Adrenal gland (tissue), 12 donors: ENCODE data around the gene SINHCAF. TPM values are rescaled to one million over a fixed set of nuclear protein-coding genes. Genes with fewer than 3 reads are reported as not detected.

Source experiments
- DNase-seq, 7 donors: peaks; one replicate each; pipeline ENCODE4 v3.0.0-alpha.2; 2019 to 2020
- H3K27ac ChIP-seq, 5 donors: fragments of 200-600 bp; sonication (generic) in 4 of 5; 1 replicate in 3 of 5; 2 replicates in 2 of 5; pipeline versions ENCODE4 v1.5.1 to v1.8.0; 2016 to 2020; ENCODE audit warnings: mild to moderate bottlenecking in 1 of 5
- H3K27me3 ChIP-seq: fragments of 200-600 bp; 2 replicates; pipeline ENCODE4 v1.8.0; 2021
- H3K36me3 ChIP-seq, 2 donors: fragments of 200-600 bp; replicated peaks in 1 of 2; 1 replicate in 1 of 2; 2 replicates in 1 of 2; pipeline versions ENCODE4 v1.5.1 to v1.8.0; 2018 to 2022
- H3K4me1 ChIP-seq, 2 donors: fragments of 200-600 bp; replicated peaks in 1 of 2; 1 replicate in 1 of 2; 2 replicates in 1 of 2; pipeline versions ENCODE4 v1.5.1 to v1.8.0; 2018 to 2021
- H3K4me3 ChIP-seq, 4 donors: fragments of 200-600 bp; sonication (generic) in 3 of 4; one replicate each; pipeline ENCODE4 v1.5.1; 2016 to 2018
- H3K9me3 ChIP-seq, 3 donors: fragments of 200-600 bp; sonication (generic) in 1 of 3; replicated peaks in 1 of 3; 1 replicate in 2 of 3; 2 replicates in 1 of 3; pipeline versions ENCODE4 v1.5.1 to v1.8.0; 2016 to 2021
- CTCF ChIP-seq, 6 experiments: fragments of 450-650 bp in 4 of 6; fragments of 200-600 bp in 2 of 6; sonication (generic) in 1 of 6; IDR thresholded peaks; 1 replicate in 5 of 6; 2 replicates in 1 of 6; pipeline versions ENCODE4 v1.5.1 to v1.8.0; 2016 to 2021; ENCODE audit warnings: antibody characterized with exemption in 6 of 6, mild to moderate bottlenecking in 2 of 6, moderate library complexity in 1 of 6
- POLR2A ChIP-seq, 2 donors: fragments of 450-650 bp; IDR thresholded peaks; one replicate each; pipeline ENCODE4 v1.6.1; 2017; ENCODE audit warnings: antibody characterized with exemption in 2 of 2, mild to moderate bottlenecking in 2 of 2, moderate library complexity in 1 of 2
- WGBS, 4 donors: extraction: QIAGEN DNeasy Blood & Tissue Kit in 2 of 4; methylation state at CpG; one replicate each; pipeline versions ENCODE4 v1.1.5 to v1.1.7; 2013 to 2017; 5-methylcytosine and 5-hydroxymethylcytosine counted together
- intact Hi-C, 2 donors: fragments of 100-400 bp; cut with DNase I; formaldehyde crosslinking; loops; one replicate each; pipeline versions ENCODE4 v1.14.1 to v1.15.0; 2022 to 2023
- polyA plus RNA-seq, 3 donors: library from polyadenylated mRNA; stranded (reverse); fragments of 200-250 nt in 2 of 3; fragments of 350-450 nt in 1 of 3; fragmentation: Illumina TruSeq in 1 of 3; extraction: RNeasy Lipid Tissue Mini Kit (QIAGEN cat#74804) in 1 of 3; gene quantifications; one replicate each; pipeline ENCODE4 v1.2.3, GENCODE V29; 2013 to 2014
- total RNA-seq, 9 donors: library from RNA; depleted of rRNA in 4 of 9; stranded (reverse); fragments of >200 nt in 4 of 9; fragments of 120-200 nt in 1 of 9; fragmentation: NEBNext Ultra II Directional in 1 of 9; extraction: Animal tissue kit (Norgen Biotek cat#: 25700) in 1 of 9; gene quantifications; one replicate each; pipeline versions ENCODE4 v1.1.0 to v1.2.4, GENCODE V29; 2013 to 2023
- donor health status: healthy with polysubstance abuse.
- donor health status: Bipolar disorder and iron deficiency.
- donor health status: DM: yes; HTN: yes; CAD: no.
- donor health status: DM: no; HTN: no; CAD: no.
- donor health status: DM: no; HTN: no; CAD: no.
- donor health status: DM: yes; HTN: yes; CAD: no.

The SINHCAF gene
- total and polyA plus RNA-seq, 12 donors = 12.5 to 69.4 (median 27.1) TPM

- DNase-seq = no peak
- intact Hi-C loops = no loop called here
- H3K4me1 ChIP-seq = peaks cover 0 to 18% of the 10 kb centered on the region in 2 donors
- 56 to 69% (median 60%) methylated on average over 10 of the region's 10 CpGs for WGBS, 4 donors
- H3K9me3 ChIP-seq = no peaks in the 10 kb centered on the region
- H3K36me3 ChIP-seq = no peaks in the 10 kb centered on the region
- no peak for TF ChIP-seq CTCF (IDR thresholded peaks at IDR 0.05)
- TF ChIP-seq POLR2A (IDR thresholded peaks at IDR 0.05) = no peak
- H3K27ac ChIP-seq = peak overlapping the region in 2 of 5 donors; percentile 1 to 35
- H3K27me3 ChIP-seq = no peaks in the 10 kb centered on the region
- H3K4me3 ChIP-seq = peak overlapping the region in 1 of 4 donors; percentile 38
Measured at GRCh38 chr12:31370531-31371255, 44.7 kb upstream of the SINHCAF start.

- intact Hi-C loops = no loop called here
- H3K9me3 ChIP-seq = no peaks in the 10 kb centered on the region
- H3K27ac ChIP-seq = peak overlapping the region in 2 of 5 donors; percentile 1 to 35
- WGBS, 4 donors = 45 to 59% (median 54%) methylated on average over 19 to 21 of the region's 21 CpGs
- H3K4me1 ChIP-seq = peaks cover 0 to 18% of the 10 kb centered on the region in 2 donors
- TF ChIP-seq POLR2A (IDR thresholded peaks at IDR 0.05) (no peak), CTCF (IDR thresholded peaks at IDR 0.05) (no peak)
- DNase-seq = peak; percentile 22 to 60 (median 43)
- no peaks in the 10 kb centered on the region for H3K27me3 ChIP-seq
- H3K4me3 ChIP-seq = peak overlapping the region in 1 of 4 donors; percentile 38
- no peaks in the 10 kb centered on the region for H3K36me3 ChIP-seq
Measured at GRCh38 chr12:31369712-31370521, 44.0 kb upstream of the SINHCAF start.

- Histone ChIP-seq H3K27ac (no peak overlapping the region), H3K4me1 (peaks cover 0 to 18% of the 10 kb centered on the region in 2 donors), H3K27me3 (no peaks in the 10 kb centered on the region), H3K4me3 (no peak overlapping the region), H3K9me3 (no peaks in the 10 kb centered on the region), H3K36me3 (no peaks in the 10 kb centered on the region)
- WGBS, 4 donors = 55 to 58% (median 56%) methylated on average over 8 of the region's 8 CpGs
- no peak for DNase-seq
- no peak for TF ChIP-seq POLR2A (IDR thresholded peaks at IDR 0.05)
- no peak for TF ChIP-seq CTCF (IDR thresholded peaks at IDR 0.05)
- intact Hi-C loops = no loop called here
Measured at GRCh38 chr12:31368666-31369361, 42.9 kb upstream of the SINHCAF start.

GRCh38 chr12:31366104-31366621 is 40.2 kb upstream of the SINHCAF start:
- TF ChIP-seq POLR2A (IDR thresholded peaks at IDR 0.05) (no peak), CTCF (IDR thresholded peaks at IDR 0.05) (no peak)
- Histone ChIP-seq H3K4me3 (no peak overlapping the region), H3K27ac (no peak overlapping the region), H3K27me3 (no peaks in the 10 kb centered on the region), H3K9me3 (no peaks in the 10 kb centered on the region), H3K4me1 (peaks cover 0 to 18% of the 10 kb centered on the region in 2 donors), H3K36me3 (no peaks in the 10 kb centered on the region)
- DNase-seq = no peak
- intact Hi-C loops = no loop called here
- 71 to 88% (median 83%) methylated on average over 11 of the region's 11 CpGs for WGBS, 4 donors
